Measurements from ENCODE around the gene SPDEF. TPM values are rescaled to one million over a fixed set of nuclear protein-coding genes. Genes with fewer than 3 reads are reported as not detected.

SPDEF gene
- polyA plus RNA-seq, 1 donor: 11.6 TPM

DNA sequence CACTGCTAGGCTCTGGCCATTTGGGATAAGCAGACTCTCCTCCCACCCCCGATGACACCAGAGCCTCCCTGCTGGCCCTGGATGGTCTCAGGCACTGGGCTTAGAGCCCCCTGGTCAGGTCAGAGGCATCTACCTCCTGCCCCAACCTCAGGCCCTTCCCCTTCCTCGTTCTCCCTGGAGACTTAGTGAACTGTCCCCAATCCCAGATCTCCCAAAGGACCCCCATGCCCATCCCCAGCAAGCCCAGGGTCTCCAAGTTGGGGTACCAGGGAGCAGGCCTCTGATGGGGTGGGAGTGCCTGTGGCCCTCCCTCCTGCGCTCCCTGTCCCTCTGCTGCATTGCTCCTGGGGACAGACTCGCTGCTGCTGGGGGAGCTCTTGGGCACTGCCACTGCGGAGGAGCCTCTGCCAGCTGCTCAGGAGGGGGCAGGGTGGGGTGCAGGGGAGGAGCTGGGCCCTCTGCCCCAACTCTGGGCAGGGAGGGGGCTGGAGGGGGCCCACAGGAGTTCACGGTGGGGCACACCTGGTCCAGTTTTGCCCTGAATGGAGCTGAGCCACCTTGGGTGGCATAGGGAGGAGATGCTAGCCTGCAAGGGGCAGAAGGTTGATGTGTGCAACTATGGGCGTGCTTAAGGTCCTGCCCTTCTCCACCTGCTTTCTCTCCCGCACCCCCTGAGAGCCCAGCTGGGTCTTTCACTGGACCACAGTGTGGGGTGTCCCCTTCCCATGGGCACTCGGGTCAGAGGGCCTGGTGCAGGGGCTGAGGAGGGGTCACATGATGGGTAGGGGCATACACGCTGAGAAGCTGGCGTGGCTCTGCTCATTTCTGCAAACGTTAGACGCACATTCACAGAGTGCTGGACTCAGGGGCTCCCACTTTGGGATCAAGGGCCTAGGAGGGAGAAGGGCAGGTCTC is 40.4 kb downstream of the SPDEF start:
- no CpG with 5 or more reads among the region's 13 CpGs for WGBS (ENCODE audit: insufficient coverage, low lambda C conversion rate)
- no peak overlapping the region for H3K4me3 ChIP-seq (ENCODE audit: low read length)
- no peaks in the 10 kb centered on the region for H3K36me3 ChIP-seq (ENCODE audit: control insufficient read depth, insufficient read depth, low read length)
- no peaks in the 10 kb centered on the region for H3K9me3 ChIP-seq (ENCODE audit: control insufficient read depth, low read depth, low read length)
- no peaks in the 10 kb centered on the region for H3K4me1 ChIP-seq (ENCODE audit: control insufficient read depth, insufficient read depth, low read length)
- no peak for DNase-seq
- no peak overlapping the region for H3K27ac ChIP-seq (ENCODE audit: low read length)
- H3K27me3 ChIP-seq (ENCODE audit: control insufficient read depth, insufficient read depth, low read length): peaks cover 19% of the 10 kb centered on the region

DNA sequence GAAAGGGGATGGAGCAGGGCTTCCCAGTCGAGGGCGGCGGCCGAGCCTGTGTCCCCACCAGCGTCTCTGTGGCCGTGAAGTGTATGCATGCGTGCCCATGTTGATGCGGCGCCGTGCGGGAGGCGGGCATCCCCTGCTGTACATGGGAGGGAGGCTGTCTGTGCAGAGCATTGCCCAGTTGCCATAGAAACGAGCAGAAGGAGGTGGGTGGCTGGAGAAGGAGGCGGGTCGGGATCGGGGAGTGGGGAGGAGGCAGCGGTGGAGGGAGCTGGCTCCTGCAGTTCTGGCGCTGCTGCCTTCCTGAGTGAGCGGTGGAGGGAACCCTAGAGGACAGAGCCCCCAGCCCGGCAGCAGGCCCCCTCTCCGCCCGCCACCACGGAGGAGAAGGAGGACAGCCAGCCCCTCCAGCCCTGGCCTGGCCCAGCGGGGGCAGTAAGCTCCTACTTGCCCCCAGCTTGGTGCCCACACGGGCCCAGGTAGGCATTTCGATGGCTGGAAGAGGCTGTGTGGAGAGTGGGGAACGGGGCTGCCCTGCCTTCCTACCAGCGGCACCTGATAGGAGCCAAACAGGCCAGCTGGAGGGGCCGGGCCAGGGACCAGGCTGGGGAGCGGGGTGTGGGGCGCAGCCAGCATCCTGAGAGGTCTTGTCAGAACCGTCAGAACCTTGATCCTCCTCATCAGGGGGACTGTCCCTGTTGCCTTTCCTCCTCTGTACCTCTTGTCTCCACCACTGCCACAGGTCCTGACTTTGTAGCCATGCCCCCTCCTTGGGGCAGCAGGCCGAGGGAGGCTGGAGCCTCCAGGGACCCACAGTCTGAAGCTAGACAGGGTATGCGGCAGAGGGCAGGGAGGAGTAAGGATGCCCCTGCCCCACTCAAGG is 41.3 kb downstream of the SPDEF start:
- no peak overlapping the region for H3K27ac ChIP-seq (ENCODE audit: low read length)
- DNase-seq: peak in 1 of 2 donors; percentile 20
- no CpG with 5 or more reads among the region's 34 CpGs for WGBS (ENCODE audit: insufficient coverage, low lambda C conversion rate)
- H3K4me3 ChIP-seq (ENCODE audit: low read length): no peak overlapping the region
- no peaks in the 10 kb centered on the region for H3K4me1 ChIP-seq (ENCODE audit: control insufficient read depth, insufficient read depth, low read length)
- H3K9me3 ChIP-seq (ENCODE audit: control insufficient read depth, low read depth, low read length): no peaks in the 10 kb centered on the region
- H3K27me3 ChIP-seq (ENCODE audit: control insufficient read depth, insufficient read depth, low read length): peaks cover 19% of the 10 kb centered on the region
- no peaks in the 10 kb centered on the region for H3K36me3 ChIP-seq (ENCODE audit: control insufficient read depth, insufficient read depth, low read length)

DNA sequence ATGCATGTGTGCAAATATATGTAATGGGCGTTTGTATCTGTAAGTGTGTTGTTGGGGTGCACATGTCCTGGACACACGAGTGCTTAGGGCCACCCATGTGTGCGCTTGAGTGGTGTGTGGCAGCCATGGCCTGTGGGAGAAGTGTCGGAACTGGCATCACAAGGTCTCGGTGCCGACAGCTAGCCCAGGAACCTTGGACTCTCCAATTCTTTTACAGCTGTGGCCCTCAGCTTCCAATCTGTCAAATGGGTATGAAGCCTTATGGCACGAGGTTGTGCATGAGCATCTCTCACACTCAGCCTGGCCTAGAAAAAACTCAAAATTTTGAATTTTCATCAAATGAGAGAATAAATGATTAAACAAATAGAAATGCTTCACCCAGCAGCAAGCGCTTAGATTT is 42.0 kb downstream of the SPDEF start:
- H3K4me3 ChIP-seq (ENCODE audit: low read length): no peak overlapping the region
- H3K36me3 ChIP-seq (ENCODE audit: control insufficient read depth, insufficient read depth, low read length): no peaks in the 10 kb centered on the region
- no CpG with 5 or more reads among the region's 8 CpGs for WGBS (ENCODE audit: insufficient coverage, low lambda C conversion rate)
- no peaks in the 10 kb centered on the region for H3K9me3 ChIP-seq (ENCODE audit: control insufficient read depth, low read depth, low read length)
- no peak overlapping the region for H3K27ac ChIP-seq (ENCODE audit: low read length)
- no peak for DNase-seq
- H3K4me1 ChIP-seq (ENCODE audit: control insufficient read depth, insufficient read depth, low read length): no peaks in the 10 kb centered on the region
- peaks cover 19% of the 10 kb centered on the region for H3K27me3 ChIP-seq (ENCODE audit: control insufficient read depth, insufficient read depth, low read length)

DNA sequence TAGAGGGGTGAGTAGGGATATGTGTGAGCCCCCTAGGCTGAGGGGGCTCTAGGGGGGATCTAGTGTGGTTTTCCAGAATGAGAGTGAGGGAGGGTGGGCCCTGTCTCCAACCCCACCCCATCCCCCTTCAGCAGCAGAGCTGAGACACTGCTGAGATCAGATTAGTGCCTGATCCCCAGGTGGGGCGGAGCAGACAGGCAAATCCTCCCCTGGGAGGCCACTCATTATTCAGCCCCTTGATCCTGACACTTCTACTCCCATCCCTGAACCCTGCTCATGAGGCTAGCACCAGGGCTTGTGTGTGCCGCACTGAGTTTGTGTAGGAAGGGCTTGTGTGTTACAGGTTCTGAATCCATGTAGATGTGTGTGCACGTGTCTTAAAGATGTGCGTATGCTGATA is 42.5 kb downstream of the SPDEF start:
- Histone ChIP-seq H3K4me3 (ENCODE audit: low read length) (no peak overlapping the region), H3K36me3 (ENCODE audit: control insufficient read depth, insufficient read depth, low read length) (no peaks in the 10 kb centered on the region), H3K9me3 (ENCODE audit: control insufficient read depth, low read depth, low read length) (no peaks in the 10 kb centered on the region), H3K4me1 (ENCODE audit: control insufficient read depth, insufficient read depth, low read length) (no peaks in the 10 kb centered on the region), H3K27ac (ENCODE audit: low read length) (no peak overlapping the region), H3K27me3 (ENCODE audit: control insufficient read depth, insufficient read depth, low read length) (peaks cover 19% of the 10 kb centered on the region)
- no CpG with 5 or more reads among the region's 4 CpGs for WGBS (ENCODE audit: insufficient coverage, low lambda C conversion rate)
- DNase-seq: no peak

DNA sequence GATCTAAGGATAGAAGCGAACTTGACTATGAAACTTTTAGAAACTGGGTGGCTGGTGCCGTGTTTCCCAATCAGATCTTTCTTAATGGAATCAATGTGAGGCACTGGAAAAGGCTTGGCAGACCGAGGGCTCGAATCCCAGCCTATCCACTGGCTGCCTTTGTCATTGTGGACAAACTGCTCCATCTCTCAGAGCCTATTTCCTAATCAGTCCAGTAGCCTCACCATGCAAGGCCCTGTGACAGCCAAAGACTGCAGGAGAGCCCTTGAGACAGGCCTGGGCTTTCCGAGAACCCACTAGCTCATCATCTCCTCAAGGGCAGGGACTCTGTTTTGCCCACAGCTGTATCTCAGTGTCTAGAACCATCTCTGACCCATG is 43.4 kb downstream of the SPDEF start:
- no CpG with 5 or more reads among the region's 5 CpGs for WGBS (ENCODE audit: insufficient coverage, low lambda C conversion rate)
- Histone ChIP-seq H3K9me3 (ENCODE audit: control insufficient read depth, low read depth, low read length) (no peaks in the 10 kb centered on the region), H3K27ac (ENCODE audit: low read length) (no peak overlapping the region), H3K4me1 (ENCODE audit: control insufficient read depth, insufficient read depth, low read length) (no peaks in the 10 kb centered on the region), H3K27me3 (ENCODE audit: control insufficient read depth, insufficient read depth, low read length) (peaks cover 19% of the 10 kb centered on the region), H3K4me3 (ENCODE audit: low read length) (no peak overlapping the region), H3K36me3 (ENCODE audit: control insufficient read depth, insufficient read depth, low read length) (no peaks in the 10 kb centered on the region)
- DNase-seq: no peak

DNA sequence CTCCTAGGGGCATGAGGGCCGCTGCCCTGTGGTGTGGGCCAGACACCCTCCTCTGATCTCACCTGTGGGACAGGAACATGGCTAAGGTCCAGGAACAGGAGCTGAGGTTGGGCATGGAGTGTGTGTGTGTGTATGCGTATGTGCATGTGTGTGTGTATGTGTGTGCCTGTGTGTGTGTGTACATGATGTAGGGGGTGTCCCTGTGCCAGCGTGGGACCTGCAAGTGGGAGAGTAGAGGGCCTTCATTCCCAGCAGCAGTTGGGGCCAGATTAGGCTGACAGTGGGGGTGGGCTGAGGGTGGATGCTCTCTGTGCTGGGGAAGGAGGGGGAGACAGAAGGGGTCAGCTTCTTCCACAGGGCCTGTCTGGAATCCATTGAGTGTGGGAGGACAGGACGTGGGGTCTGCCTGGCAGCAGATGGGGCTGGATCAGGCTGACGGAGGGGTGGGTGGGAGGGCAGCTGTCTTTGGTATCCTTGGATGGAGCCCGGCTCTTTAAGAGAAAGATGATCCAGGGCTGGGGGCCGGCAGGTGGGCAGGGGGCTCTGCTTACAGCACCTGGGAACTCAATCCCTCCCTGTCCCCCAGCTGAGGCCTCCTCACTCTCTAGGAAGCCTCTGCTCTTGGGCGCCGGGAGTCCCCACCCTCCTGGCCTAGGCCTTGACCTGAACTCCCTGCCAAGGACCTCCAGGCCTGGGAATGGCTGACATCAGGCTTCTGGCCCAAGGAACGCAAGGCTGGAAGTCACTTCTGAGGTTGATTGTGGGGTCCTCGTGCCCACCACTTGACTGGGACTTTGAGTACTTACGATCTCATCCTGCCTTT is 44.0 kb downstream of the SPDEF start:
- no peak overlapping the region for H3K4me3 ChIP-seq (ENCODE audit: low read length)
- no peaks in the 10 kb centered on the region for H3K4me1 ChIP-seq (ENCODE audit: control insufficient read depth, insufficient read depth, low read length)
- no peaks in the 10 kb centered on the region for H3K9me3 ChIP-seq (ENCODE audit: control insufficient read depth, low read depth, low read length)
- no peak for DNase-seq
- no CpG with 5 or more reads among the region's 12 CpGs for WGBS (ENCODE audit: insufficient coverage, low lambda C conversion rate)
- peaks cover 19% of the 10 kb centered on the region for H3K27me3 ChIP-seq (ENCODE audit: control insufficient read depth, insufficient read depth, low read length)
- no peaks in the 10 kb centered on the region for H3K36me3 ChIP-seq (ENCODE audit: control insufficient read depth, insufficient read depth, low read length)
- H3K27ac ChIP-seq (ENCODE audit: low read length): no peak overlapping the region

DNA sequence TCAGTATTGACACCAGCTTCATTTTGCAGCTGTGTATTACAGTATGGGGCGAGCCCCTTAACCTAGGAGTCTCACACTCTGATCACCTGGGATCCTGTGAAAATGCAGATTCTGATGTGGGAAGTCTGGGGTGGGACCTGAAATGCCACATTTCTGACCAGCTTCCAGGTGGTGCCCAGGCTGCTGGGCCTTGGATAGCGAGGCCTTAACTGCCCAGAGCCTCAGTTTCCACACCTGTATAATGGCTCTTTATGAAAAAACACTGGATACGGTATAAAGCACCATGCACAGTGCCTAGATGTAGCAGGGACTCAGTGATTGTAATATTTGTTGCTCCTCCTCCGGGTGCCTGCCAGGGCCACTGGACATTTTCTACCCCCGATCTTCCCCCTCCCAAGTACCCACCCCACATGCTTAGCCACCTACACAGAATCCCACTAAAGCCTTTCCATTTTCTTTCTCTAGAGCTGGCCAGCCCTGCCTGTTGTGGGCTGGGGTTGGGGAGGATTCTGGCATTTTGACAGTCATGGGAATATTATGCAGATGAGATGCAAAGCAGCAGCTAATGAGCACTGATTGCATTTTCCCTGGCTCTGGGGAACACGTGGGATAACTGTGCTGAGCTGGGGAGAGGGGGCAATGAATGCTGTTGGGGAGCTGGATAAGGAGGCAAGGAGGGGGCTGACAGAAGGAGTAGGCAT is 44.8 kb downstream of the SPDEF start:
- no peaks in the 10 kb centered on the region for H3K4me1 ChIP-seq (ENCODE audit: control insufficient read depth, insufficient read depth, low read length)
- no peak for DNase-seq
- no peak overlapping the region for H3K27ac ChIP-seq (ENCODE audit: low read length)
- H3K4me3 ChIP-seq (ENCODE audit: low read length): no peak overlapping the region
- peaks cover 19% of the 10 kb centered on the region for H3K27me3 ChIP-seq (ENCODE audit: control insufficient read depth, insufficient read depth, low read length)
- H3K36me3 ChIP-seq (ENCODE audit: control insufficient read depth, insufficient read depth, low read length): no peaks in the 10 kb centered on the region
- no CpG with 5 or more reads among the region's 6 CpGs for WGBS (ENCODE audit: insufficient coverage, low lambda C conversion rate)
- H3K9me3 ChIP-seq (ENCODE audit: control insufficient read depth, low read depth, low read length): no peaks in the 10 kb centered on the region

DNA sequence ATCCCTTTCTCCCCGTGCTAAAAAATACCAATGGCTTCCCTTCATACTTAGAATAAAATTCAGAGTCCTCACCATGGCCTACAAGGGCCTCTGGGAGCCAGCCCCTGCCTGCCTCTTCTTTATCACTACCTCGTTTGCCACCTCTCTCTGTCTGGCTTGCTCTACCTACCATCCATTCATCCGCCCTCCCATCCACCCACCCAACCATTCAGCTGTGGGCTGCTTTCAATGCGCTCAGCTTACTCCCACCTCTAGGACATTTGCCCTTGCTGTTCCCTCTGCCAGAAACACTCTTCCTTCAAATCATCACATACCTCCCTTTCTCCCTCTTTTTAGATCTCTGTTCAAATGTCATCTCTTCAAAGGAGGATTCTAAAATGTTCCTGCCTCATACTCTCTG is 45.8 kb downstream of the SPDEF start:
- WGBS (ENCODE audit: insufficient coverage, low lambda C conversion rate): 92% methylated on average over 2 of the region's 4 CpGs
- Histone ChIP-seq H3K4me1 (ENCODE audit: control insufficient read depth, insufficient read depth, low read length) (no peaks in the 10 kb centered on the region), H3K4me3 (ENCODE audit: low read length) (no peak overlapping the region), H3K27me3 (ENCODE audit: control insufficient read depth, insufficient read depth, low read length) (peaks cover 14% of the 10 kb centered on the region), H3K36me3 (ENCODE audit: control insufficient read depth, insufficient read depth, low read length) (no peaks in the 10 kb centered on the region), H3K27ac (ENCODE audit: low read length) (no peak overlapping the region), H3K9me3 (ENCODE audit: control insufficient read depth, low read depth, low read length) (no peaks in the 10 kb centered on the region)
- DNase-seq: no peak

DNA sequence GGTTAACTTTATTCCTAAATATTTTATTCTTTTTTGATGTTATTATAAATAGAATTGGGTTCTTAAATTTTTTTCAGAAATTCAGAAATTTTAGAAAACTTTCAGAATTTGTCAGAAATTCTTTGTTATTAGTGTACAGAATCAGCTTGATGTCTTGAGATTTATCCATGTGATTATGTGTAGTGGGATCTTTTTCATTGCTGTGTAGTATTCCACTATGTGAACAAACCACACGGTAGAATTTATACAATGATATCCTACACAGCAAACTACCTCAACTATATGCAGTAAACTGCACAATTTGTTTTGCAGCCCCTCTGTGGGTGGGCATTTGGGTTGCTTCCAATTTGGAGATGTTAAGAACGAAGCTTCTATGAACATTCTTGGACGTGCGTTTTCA is 46.3 kb downstream of the SPDEF start:
- Histone ChIP-seq H3K27me3 (ENCODE audit: control insufficient read depth, insufficient read depth, low read length) (peaks cover 8% of the 10 kb centered on the region), H3K4me3 (ENCODE audit: low read length) (no peak overlapping the region), H3K4me1 (ENCODE audit: control insufficient read depth, insufficient read depth, low read length) (no peaks in the 10 kb centered on the region), H3K9me3 (ENCODE audit: control insufficient read depth, low read depth, low read length) (no peaks in the 10 kb centered on the region), H3K36me3 (ENCODE audit: control insufficient read depth, insufficient read depth, low read length) (no peaks in the 10 kb centered on the region), H3K27ac (ENCODE audit: low read length) (no peak overlapping the region)
- DNase-seq: no peak
- no CpG with 5 or more reads among the region's 4 CpGs for WGBS (ENCODE audit: insufficient coverage, low lambda C conversion rate)

Measured in large intestine (tissue), 3 donors.